GM19240 (cell line): Measurements from ENCODE around the gene NFIA.

Source experiments
- DNase-seq: peaks from one replicate; pipeline ENCODE4 v3.0.0; 2011; ENCODE audit warnings: low spot score; ENCODE audit not compliant: insufficient read length

NFIA gene

DNA sequence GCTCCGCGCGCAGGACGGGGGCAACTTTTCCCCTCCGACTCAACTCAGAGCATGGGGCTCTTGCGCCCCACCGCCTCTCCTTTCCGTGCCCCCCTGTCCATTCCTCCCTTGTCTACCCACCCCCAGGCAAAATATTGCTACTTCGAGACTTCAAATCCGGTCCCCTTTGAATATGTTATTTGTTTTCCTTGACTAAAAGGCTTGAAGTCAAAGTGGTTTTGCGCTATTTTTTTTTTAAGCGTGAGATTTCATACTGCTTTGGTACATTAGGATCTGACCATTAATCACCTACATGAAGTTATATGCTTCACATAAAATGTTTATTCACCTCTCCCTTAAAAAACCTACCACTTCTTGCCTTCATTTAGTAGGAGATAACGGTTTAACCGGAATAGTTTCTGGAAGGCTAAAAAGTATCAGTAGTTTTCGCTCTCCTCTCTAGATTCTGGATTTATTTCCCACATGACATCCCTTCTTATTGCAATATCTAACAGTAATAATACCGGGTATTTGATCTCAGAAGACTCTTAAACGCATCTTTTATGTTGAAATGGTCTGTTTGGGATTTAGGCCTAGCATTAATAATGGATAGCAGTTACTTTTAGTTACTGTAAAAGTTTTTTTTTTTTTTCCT is 1.6 kb downstream of the NFIA start:
- DNase-seq = no peak

DNA sequence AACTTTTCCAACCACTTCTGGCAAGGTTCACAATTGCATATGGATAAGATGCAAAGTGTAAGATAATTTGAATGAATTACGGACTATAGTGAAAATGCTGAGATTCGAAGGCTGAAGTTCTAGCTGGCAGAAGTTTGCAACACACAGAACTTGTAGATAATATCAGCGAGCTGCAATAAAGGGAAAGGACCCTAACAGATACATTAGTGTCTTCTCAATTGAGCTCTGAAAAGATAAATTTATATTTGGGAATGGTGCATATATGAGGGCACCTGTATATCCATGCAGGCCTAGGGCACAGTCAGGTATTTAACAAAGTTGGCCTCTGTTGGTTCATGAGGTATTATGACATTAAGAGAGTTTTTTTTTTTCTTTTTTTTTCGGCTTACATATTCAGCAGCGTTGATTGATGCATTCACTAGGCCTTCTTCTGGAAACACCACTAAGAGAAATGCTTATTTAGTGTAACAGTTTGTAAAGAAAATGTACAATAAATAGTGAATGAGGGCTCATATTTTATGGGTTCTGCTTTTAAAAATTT is 2.2 kb downstream of the NFIA start:
- no peak for DNase-seq

DNA sequence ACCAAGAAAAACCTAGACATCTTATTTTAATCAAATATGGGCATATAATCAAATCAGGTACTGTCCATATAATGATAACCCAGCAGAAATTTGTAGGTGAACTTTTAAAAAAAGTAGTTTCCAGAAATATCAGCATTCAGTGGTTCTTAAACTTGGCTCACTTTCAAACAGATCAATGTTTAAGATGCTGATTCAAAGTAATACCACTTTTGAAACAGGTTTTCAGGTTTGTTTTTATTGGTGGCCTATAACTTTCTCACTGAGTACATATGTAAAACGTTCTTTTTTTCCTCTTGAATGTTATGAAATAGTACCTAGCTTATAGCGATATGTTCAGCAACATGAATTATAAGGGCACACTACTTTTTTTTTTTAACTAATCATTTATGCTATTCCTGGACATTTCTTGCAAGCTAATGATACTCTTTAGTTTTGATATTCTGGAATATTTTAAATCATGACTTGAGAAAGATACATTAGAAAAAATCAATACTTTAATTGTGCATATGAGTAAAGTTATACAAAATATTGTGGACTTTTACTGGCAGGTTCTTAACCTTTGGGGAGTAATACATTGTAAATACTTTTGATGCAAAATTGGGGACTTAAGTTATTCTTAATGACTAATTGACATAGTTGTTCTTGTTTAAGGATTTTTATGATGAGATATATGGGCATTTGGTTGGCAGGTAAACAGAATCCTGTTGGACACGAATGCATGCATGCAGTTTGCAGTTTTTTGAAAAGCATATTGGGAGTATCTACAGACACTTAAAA is 3.0 kb downstream of the NFIA start:
- no peak for DNase-seq

DNA sequence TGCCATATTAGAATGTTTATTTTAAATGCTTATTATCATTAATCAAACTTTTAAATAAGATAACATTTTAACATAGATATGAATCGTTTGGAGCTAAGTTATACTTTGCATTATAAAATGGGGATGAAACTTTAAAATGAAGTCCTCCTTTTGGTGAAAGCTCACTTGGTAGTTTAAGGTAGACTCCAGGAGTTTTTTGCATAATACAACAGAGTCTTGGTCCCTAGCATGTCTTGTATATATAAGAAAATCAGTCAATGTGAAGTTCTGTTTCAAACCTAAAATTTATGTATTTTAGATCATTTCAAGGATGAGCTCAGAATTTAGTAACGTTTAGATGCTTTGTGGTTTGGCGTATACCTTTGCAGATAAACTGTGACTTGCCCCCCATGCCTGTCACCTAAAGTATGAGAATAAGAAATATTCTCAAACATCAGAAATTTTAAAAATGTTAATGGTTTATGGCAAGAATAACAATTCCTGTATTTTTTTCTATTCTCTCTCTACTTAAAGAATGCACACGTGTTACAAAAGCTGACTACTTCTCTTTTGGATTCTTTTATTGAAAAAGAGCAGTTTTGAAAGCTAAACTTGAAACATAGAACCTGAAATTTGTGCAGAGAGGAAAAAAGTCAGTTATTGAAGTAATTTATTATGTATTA is 3.8 kb downstream of the NFIA start:
- no peak for DNase-seq

DNA sequence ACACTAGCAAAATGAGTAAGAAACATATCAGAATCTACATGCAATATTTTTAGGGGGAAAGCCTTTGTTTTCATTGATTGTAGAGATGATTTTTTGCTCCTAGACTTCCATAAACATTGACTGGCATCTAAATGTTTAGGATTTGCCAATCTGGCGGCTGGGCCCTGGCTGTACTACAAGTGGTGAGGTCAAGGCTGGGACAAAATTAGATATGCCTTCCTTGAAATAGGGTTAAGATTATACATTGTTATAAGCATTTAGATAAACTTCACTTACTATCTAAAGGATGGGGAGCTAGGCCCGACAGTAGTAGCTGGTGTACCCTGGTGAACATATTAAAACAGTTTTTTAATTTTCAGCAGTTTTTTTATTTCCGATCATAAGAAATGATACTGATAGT is 5.2 kb downstream of the NFIA start:
- DNase-seq = no peak

DNA sequence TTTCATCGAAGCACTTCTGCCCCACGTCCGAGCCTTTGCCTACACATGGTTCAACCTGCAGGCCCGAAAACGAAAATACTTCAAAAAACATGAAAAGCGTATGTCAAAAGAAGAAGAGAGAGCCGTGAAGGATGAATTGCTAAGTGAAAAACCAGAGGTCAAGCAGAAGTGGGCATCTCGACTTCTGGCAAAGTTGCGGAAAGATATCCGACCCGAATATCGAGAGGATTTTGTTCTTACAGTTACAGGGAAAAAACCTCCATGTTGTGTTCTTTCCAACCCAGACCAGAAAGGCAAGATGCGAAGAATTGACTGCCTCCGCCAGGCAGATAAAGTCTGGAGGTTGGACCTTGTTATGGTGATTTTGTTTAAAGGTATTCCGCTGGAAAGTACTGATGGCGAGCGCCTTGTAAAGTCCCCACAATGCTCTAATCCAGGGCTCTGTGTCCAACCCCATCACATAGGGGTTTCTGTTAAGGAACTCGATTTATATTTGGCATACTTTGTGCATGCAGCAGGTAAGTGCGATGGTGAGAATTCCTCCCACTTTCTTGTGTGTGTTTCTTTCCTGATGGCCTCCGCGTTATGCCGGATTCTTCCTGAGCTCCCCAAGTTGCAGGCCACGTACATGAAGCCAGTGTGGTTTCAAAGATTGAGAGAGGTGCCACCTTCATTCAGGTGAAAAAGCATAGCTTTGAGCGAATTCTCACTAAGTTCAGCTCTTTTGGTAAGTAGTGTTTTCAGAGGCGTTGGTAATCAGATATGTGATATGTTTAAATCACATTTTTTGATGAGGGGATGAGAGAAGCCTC is 6.0 kb downstream of the NFIA start:
- no peak for DNase-seq

DNA sequence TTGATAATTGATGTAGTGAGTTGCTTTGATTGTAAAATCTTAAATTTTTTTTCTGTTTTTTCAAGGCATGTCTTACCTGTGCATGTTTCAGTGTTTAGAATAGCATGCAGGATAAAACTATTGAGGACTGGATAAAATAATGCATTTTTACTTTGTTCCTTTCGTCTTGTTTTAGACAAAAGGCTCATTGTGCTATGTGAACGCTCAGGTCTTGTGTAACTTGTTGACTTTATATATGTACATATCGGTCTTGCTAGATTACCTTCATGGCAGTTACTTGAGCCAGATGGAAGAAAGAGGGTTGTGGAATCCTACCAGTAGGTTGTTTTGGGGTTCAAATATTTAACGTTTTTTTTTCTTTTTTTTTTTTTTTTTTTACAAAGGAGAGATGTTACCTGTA is 7.0 kb downstream of the NFIA start:
- no peak for DNase-seq

DNA sequence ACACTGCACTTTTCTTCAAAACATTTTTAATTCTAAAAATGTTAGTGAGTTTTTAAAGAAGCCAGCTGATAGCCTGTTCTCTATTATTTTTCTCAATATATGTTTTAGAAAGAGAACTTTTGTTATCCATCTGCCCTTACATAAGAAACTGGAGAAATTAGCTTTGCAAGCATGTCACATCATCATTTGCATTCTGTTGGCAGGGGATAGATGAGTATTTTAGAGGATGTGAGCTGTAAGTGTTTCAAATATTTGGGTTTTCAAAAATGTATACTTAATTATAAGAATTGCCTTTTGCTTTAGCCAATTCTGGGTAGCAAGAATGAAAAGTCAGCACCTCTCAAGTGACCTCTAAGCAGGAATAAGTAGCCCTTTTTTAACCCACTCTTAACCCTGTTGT is 7.4 kb downstream of the NFIA start:
- DNase-seq = no peak

DNA sequence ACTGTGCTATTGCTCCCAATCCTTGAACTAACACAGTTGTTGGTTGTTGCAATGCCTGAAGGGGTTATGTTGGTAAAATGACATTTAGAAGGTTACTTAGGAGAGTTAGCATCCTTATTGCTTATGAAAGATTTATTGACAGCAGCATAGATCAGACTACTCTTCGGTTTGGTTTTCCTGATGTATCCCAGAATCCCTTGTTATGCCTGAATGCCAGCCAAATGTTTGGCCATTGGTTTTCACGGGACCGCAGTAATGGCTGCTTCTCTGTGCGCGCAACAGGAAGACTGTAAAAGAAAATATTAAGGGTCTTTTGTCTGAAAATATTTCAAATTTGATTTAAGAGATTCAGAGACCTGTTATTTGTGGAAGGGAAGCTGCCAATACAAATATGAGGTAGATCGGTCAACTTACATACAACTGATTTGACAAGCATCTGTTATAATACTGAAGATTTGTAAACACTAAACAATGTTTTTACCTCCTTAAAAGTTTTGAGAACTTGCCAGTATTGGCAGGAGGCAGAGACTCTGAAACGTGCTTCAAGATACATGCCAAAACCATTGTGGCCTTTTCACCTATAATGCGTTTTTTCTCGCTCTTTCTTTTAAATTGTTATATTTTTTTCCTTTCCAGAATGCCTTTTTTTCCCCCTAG is 8.3 kb downstream of the NFIA start:
- DNase-seq = no peak

DNA sequence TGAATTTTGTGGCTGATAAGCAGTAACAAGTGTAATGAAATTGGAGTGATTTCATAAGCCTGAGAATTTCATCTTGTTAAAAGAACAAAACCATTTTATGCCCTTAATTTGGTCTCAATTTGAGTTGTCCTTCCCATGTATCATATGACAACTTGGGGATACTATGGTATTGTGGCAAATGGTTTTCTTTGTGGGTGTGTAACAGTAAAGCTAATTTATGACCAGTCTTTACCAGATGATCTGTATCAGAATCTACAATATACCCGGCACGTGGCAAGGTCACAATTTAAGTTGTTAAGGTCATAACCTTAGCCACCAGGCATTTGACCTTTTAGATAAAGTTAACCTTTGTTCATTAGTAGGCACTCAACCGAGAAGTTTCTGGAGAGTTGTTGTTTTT is 9.1 kb downstream of the NFIA start:
- no peak for DNase-seq

DNA sequence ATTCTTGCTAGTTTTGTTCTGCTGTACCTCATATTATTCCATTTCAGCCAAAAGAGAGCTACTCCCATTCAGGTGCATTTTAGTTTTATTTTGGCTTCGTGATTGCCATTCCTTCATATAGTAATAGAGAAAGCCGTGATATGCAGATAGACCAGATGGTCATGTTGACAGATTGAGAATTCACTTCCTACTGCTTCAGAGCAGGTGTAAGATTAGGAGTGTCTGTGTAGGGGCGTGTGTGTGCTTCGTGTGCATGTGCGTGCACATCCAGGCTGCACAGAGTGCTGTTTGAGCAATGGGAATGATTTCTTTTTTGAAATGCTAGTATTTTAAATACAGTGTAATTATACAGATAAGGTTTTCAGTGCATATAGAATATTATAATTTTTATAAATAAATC is 10.3 kb downstream of the NFIA start:
- no peak for DNase-seq

DNA sequence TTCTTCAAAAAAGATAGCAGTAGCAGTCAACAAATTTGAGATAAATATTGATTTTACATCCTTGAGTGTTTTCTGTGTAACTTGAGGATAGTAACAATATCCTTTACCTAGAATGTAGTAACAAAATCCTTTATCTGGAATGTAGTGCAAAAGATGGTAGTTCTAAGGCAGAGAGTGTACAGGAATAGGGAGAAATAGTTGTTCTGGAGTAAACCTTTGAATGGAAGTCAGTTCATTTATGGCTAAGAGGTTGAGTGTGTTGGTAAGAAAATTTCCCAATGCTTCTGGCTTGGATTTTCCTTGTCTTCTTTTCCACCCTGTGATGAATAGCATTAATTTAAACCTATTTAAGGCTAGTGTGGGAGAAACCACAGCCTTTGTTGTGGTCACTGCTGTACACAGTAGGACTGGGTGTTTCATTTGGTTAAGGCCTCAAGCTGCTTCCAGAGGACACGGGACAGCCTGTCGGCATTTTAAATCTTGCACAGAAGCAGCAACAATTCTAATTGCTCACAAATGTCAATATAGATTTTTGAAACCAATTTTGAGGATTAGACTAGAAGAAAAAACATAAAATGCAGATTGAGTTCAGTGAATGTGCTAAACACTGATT is 11.3 kb downstream of the NFIA start:
- no peak for DNase-seq

DNA sequence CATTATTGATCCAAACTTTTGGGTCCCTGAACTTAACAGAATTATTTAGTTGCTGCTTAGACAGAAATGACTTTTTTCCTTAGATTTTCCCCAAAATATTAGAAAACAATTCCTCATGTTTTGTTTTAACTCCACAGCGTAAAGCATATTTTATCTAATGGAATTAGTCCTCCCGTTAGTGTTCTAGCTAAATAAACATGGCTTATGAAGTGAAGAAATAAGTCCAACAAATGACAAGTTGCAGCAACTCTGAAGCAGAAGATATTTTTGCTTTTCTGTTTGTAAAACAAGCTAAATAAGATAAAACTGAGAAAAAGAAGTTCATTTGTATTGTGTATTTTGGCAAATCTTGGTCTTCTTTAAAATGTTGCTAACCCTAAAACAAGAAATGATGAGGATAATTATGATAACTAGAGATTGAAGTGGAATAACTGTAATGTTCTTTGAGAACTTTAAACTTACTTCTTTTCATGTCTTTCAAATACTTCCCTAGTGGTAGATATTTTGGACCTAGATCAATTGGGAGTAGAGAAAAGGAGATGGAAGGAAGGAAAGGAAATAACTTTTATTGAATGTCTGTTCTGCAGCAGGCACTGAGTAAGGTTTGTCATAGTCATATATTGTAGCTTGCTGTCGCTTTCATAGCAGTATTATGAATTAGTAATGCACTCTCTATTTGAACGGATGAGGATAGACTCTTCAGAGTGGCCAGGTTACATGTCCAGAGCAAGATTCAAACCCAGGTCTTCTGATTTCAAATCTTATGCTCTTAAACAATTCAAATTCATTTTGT is 12.5 kb downstream of the NFIA start:
- DNase-seq = no peak

DNA sequence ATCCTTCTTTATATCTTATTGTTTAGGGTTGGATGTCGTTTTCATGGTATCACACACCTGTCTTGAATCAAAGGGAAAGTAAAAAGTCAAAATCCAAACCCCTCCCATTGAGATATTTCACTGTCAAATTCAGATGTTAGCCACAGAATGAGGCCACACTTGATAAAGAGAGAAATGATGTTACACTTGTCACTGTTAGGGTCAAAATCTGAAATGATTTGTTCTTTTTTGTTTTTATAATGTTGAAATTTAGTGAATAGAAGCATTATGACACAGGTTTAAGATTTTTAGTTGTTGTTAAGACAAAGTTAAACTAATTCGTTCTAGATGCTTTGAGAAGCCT is 13.1 kb downstream of the NFIA start:
- no peak for DNase-seq

DNA sequence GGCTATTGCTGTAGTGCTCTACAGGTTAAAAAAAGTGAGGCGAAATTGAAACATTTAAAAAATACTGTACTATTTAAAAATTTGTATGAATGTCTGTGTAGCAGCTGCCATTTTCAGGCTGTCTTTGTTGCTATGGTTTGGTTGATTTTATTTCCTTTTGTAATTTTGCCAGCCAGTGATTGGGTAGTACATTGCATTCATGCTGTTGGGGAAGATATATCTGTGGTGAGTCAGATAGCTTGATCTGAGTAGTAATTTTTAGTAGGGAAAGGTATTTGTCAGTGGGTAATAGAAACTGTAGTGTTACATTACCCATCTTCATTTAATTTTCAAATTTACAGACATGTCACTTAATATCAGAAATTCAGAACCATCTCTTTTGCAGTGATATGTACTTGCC is 15.0 kb downstream of the NFIA start:
- DNase-seq = no peak

DNA sequence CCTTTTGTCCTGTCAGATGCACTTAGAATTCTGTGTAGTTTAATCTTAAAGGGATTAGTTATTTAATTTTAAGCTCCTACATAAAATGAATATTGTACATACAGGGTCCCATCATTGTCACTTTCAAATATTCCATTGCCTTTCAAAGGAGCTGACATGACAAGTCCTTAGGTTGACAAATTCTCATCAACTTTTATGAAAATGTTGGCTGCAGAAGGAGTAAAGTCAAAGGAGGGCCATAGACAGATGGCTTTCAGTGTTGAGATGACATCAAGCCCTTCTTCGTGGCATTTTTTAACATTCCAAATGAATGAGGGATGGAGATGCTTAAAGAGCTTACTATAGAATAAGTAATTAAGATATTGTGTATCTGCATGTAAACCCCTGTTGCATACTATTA is 15.4 kb downstream of the NFIA start:
- DNase-seq = no peak

DNA sequence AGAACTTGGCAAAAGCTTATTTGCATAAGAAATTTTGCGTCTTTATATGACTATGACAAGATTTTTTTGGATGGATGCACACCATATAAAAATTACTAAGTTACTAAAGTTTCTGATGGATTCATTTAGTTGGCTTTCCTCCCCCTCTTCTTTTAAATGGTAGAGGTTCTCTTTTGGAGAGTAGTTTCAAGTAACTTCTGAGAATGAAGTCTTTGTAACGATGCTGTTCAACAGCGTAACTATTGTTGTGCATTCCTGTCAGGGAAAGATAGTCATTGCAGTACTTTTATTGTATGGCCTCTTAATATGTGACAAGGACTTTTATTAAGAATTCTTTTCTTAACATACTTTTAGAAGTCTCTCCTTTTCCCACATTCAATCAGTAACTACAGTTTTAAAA is 16.0 kb downstream of the NFIA start:
- no peak for DNase-seq

DNA sequence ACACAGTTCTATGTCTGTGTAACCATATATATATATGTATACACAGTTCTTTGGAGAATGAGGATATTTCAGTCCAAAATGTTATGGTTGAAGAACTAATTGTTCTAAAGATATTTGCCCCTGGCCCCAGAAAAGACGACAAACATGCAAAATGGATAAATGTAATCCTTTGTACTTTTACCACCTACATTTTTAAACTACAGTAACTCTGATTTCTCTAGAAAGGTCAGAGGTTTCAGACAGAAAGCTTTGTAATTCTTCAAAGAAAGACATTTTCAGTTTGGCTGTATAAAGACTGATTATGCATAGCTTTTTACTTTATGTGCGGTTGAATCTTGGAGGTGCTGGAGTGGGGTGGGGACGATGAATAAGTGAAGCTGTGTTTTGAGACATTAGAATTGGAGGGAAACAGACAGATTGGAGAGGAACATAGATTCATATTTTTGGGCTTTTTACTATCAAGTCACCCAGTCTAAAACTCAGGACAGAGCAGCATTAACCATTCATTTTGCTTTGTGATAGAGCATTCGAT is 16.6 kb downstream of the NFIA start:
- no peak for DNase-seq

DNA sequence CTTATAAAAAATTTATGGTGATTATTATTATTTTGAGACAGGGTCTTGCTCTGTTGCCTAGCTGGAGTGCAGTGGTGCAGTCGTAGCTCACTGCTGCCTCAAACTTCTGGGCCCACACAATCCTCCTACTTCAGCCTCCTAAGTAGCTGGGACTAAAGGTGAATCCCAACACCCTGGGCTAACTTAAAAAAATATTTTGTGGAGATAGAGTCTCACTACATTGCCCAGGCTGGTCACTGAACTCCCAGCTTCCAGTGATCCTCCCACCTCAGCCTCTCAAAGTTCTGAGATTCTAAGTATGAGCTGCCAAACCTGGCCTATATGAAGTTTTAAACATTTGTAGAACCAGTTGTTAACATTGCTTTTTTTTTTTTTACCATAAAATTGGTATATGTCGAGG is 18.2 kb downstream of the NFIA start:
- no peak for DNase-seq

DNA sequence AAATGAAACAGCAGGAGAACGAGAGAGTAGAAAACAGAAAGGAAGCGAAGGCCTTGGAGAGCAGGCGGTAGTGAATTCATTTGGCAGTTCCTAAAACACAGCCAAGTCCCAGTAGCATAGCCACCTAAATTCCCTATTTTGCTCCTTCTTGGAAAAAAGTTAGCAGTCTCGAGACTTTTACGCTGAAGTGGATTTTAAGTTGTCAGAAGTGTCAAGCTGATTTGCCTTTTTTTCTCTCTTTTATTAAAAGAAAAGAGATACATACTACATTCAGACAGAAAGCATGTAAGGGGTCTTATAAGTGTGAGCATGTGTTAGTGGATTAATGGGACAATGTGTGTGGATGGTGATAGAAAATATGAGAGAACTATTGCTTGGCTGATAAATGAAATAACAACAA is 19.2 kb downstream of the NFIA start:
- no peak for DNase-seq
